ENCODE measurements around the gene CIAO2B.
"Not testable (repeated sequence)": the region's sequence is repeated elsewhere in the genome, so short reads cannot be mapped to it uniquely, and the experiment has no call there.

CIAO2B gene

GRCh38 chr16:66899310-66899944, 34.8 kb downstream of the CIAO2B start:
- Histone ChIP-seq H3K4me3 (ENCODE audit: low read length, poor library complexity, severe bottlenecking) (no peak overlapping the region), H3K27me3 (ENCODE audit: insufficient read depth, low read length, poor library complexity, severe bottlenecking) (no peaks in the 10 kb centered on the region), H3K9me2 (replicated peaks; ENCODE audit: low read depth, low read length) (no peaks in the 10 kb centered on the region), H3K4me1 (ENCODE audit: insufficient read depth, low read length, poor library complexity, severe bottlenecking) (peaks cover 6% of the 10 kb centered on the region), H4K20me1 (ENCODE audit: insufficient read depth, low read length, poor library complexity, severe bottlenecking) (no peaks in the 10 kb centered on the region), H3K79me2 (ENCODE audit: insufficient read depth, low read length) (no peaks in the 10 kb centered on the region), H3K9ac (ENCODE audit: low read depth, low read length, poor library complexity, severe bottlenecking) (peak overlapping the region; percentile 26), H3K36me3 (ENCODE audit: insufficient read depth, low read length) (no peaks in the 10 kb centered on the region), H3K9me3 (ENCODE audit: insufficient read depth, low read depth, low read length) (no peaks in the 10 kb centered on the region), H2AFZ (ENCODE audit: low read length) (no peak overlapping the region), H3F3A (ENCODE audit: low read depth) (no peaks in the 10 kb centered on the region), H3K4me2 (ENCODE audit: low read depth, low read length, poor library complexity, severe bottlenecking) (no peak overlapping the region)
- TF ChIP-seq, protein P1, sequence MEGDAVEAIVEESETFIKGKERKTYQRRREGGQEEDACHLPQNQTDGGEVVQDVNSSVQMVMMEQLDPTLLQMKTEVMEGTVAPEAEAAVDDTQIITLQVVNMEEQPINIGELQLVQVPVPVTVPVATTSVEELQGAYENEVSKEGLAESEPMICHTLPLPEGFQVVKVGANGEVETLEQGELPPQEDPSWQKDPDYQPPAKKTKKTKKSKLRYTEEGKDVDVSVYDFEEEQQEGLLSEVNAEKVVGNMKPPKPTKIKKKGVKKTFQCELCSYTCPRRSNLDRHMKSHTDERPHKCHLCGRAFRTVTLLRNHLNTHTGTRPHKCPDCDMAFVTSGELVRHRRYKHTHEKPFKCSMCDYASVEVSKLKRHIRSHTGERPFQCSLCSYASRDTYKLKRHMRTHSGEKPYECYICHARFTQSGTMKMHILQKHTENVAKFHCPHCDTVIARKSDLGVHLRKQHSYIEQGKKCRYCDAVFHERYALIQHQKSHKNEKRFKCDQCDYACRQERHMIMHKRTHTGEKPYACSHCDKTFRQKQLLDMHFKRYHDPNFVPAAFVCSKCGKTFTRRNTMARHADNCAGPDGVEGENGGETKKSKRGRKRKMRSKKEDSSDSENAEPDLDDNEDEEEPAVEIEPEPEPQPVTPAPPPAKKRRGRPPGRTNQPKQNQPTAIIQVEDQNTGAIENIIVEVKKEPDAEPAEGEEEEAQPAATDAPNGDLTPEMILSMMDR (conservative IDR thresholded peaks at IDR 0.05; ENCODE audit: low read length): no peak
- no peak for TF ChIP-seq EZH2phosphoT487 (IDR thresholded peaks at IDR 0.05; ENCODE audit: borderline replicate concordance)

- Histone ChIP-seq H3F3A (ENCODE audit: low read depth) (no peaks in the 10 kb centered on the region), H3K4me1 (ENCODE audit: insufficient read depth, low read length, poor library complexity, severe bottlenecking) (peaks cover 6% of the 10 kb centered on the region), H3K9ac (ENCODE audit: low read depth, low read length, poor library complexity, severe bottlenecking) (no peak overlapping the region), H3K9me2 (replicated peaks; ENCODE audit: low read depth, low read length) (no peaks in the 10 kb centered on the region), H2AFZ (ENCODE audit: low read length) (no peak overlapping the region), H3K27me3 (ENCODE audit: insufficient read depth, low read length, poor library complexity, severe bottlenecking) (no peaks in the 10 kb centered on the region), H3K9me3 (ENCODE audit: insufficient read depth, low read depth, low read length) (no peaks in the 10 kb centered on the region), H3K4me2 (ENCODE audit: low read depth, low read length, poor library complexity, severe bottlenecking) (no peak overlapping the region), H3K36me3 (ENCODE audit: insufficient read depth, low read length) (no peaks in the 10 kb centered on the region), H3K4me3 (ENCODE audit: low read length, poor library complexity, severe bottlenecking) (no peak overlapping the region), H3K79me2 (ENCODE audit: insufficient read depth, low read length) (no peaks in the 10 kb centered on the region), H4K20me1 (ENCODE audit: insufficient read depth, low read length, poor library complexity, severe bottlenecking) (no peaks in the 10 kb centered on the region)
- no peak for TF ChIP-seq EZH2phosphoT487 (IDR thresholded peaks at IDR 0.05; ENCODE audit: borderline replicate concordance)
- TF ChIP-seq, protein P1 (conservative IDR thresholded peaks at IDR 0.05; ENCODE audit: low read length): no peak
These were observed 35.3 kb downstream of the CIAO2B start for GRCh38 chr16:66898933-66899309.

DNA sequence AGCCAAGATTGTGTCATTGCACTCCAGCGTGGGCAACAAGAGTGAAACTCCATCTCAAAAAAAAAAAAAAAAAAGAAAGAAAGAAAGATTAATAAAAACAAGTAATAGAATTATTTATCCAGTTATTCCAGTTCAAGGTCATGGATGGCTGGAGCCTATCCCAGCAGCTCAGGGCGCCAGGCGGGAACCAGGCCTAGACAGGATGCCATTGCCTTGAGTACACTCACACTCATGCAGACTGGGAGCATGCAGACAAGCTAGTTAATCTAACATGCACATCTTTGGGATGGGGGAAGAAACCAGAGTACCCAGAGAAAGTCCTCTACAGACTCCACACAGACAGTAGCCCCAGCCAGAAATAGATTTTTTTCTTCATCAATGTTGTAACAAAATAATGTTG, 36.0 kb downstream of the CIAO2B start:
- H3F3A ChIP-seq (ENCODE audit: low read depth): no peaks in the 10 kb centered on the region
- H3K9me2 ChIP-seq (replicated peaks; ENCODE audit: low read depth, low read length): no peaks in the 10 kb centered on the region

GRCh38 chr16:66896682-66897081, 37.5 kb downstream of the CIAO2B start:
- H3K9me3 ChIP-seq (ENCODE audit: insufficient read depth, low read depth, low read length); H2AFZ ChIP-seq (ENCODE audit: low read length); H4K20me1 ChIP-seq (ENCODE audit: insufficient read depth, low read length, poor library complexity, severe bottlenecking); H3K9me2 ChIP-seq (replicated peaks; ENCODE audit: low read depth, low read length); H3K79me2 ChIP-seq (ENCODE audit: insufficient read depth, low read length); H3K36me3 ChIP-seq (ENCODE audit: insufficient read depth, low read length); H3K4me2 ChIP-seq (ENCODE audit: low read depth, low read length, poor library complexity, severe bottlenecking); H3F3A ChIP-seq (ENCODE audit: low read depth); H3K27me3 ChIP-seq (ENCODE audit: insufficient read depth, low read length, poor library complexity, severe bottlenecking); H3K9ac ChIP-seq (ENCODE audit: low read depth, low read length, poor library complexity, severe bottlenecking); H3K4me3 ChIP-seq (ENCODE audit: low read length, poor library complexity, severe bottlenecking): not testable (repeated sequence)
- H3K4me1 ChIP-seq (ENCODE audit: insufficient read depth, low read length, poor library complexity, severe bottlenecking): peaks cover 10% of the 10 kb centered on the region

More for the DNA sequence above, 36.0 kb downstream of the CIAO2B start:
- TF ChIP-seq EZH2phosphoT487 (IDR thresholded peaks at IDR 0.05; ENCODE audit: borderline replicate concordance): no peak
- TF ChIP-seq, protein P1 (conservative IDR thresholded peaks at IDR 0.05; ENCODE audit: low read length): no peak
- Histone ChIP-seq H3K79me2 (ENCODE audit: insufficient read depth, low read length) (no peaks in the 10 kb centered on the region), H2AFZ (ENCODE audit: low read length) (no peak overlapping the region), H3K27me3 (ENCODE audit: insufficient read depth, low read length, poor library complexity, severe bottlenecking) (no peaks in the 10 kb centered on the region), H3K4me3 (ENCODE audit: low read length, poor library complexity, severe bottlenecking) (no peak overlapping the region), H4K20me1 (ENCODE audit: insufficient read depth, low read length, poor library complexity, severe bottlenecking) (no peaks in the 10 kb centered on the region), H3K9ac (ENCODE audit: low read depth, low read length, poor library complexity, severe bottlenecking) (no peak overlapping the region), H3K4me1 (ENCODE audit: insufficient read depth, low read length, poor library complexity, severe bottlenecking) (peaks cover 6% of the 10 kb centered on the region), H3K36me3 (ENCODE audit: insufficient read depth, low read length) (no peaks in the 10 kb centered on the region), H3K9me3 (ENCODE audit: insufficient read depth, low read depth, low read length) (no peaks in the 10 kb centered on the region), H3K4me2 (ENCODE audit: low read depth, low read length, poor library complexity, severe bottlenecking) (no peak overlapping the region)
